Peyer's patch (tissue), 4 donors: ENCODE data around the gene KCTD13. TPM values are rescaled to one million over a fixed set of nuclear protein-coding genes. Genes with fewer than 3 reads are reported as not detected.
A peak's percentile ranks its signal among the peaks of the same experiment; 100 is the strongest.

ENCODE experiments used
- DNase-seq, 3 donors: peaks; one replicate each; pipeline ENCODE4 v3.0.0-alpha.2; 2017 to 2019
- H3K27ac ChIP-seq, 4 donors: fragments of 200-600 bp; sonication (generic); one replicate each; pipeline ENCODE4 v1.5.1; 2016 to 2019
- H3K27me3 ChIP-seq, 2 donors: fragments of 200-600 bp; sonication (generic); one replicate each; pipeline ENCODE4 v1.5.1; 2019
- H3K36me3 ChIP-seq, 3 donors: fragments of 200-600 bp; sonication (generic); one replicate each; pipeline ENCODE4 v1.5.1; 2016 to 2019
- H3K4me1 ChIP-seq, 4 donors: fragments of 200-600 bp; sonication (generic); one replicate each; pipeline ENCODE4 v1.5.1; 2016 to 2019
- H3K4me3 ChIP-seq, 4 donors: fragments of 200-600 bp; sonication (generic); 1 replicate in 3 of 4; 2 replicates in 1 of 4; pipeline ENCODE4 v1.5.1; 2016 to 2019; ENCODE audit warnings: mild to moderate bottlenecking in 1 of 4
- H3K9me3 ChIP-seq, 4 donors: fragments of 200-600 bp; sonication (generic); one replicate each; pipeline ENCODE4 v1.5.1; 2016 to 2019; ENCODE audit warnings: mild to moderate bottlenecking in 1 of 4
- POLR2A ChIP-seq, 2 donors: fragments of 450-650 bp; IDR thresholded peaks; one replicate each; pipeline ENCODE4 v1.5.1; 2017; ENCODE audit warnings: antibody characterized with exemption in 2 of 2, mild to moderate bottlenecking in 2 of 2, moderate library complexity in 2 of 2
- total RNA-seq, 4 donors: library from RNA; depleted of rRNA; stranded (reverse); fragments of >200 nt; gene quantifications; one replicate each; pipeline ENCODE4 v1.1.0, GENCODE V29; 2016
- TF ChIP-seq, protein P1 (sequence below), 6 experiments: fragments of 450-650 bp in 4 of 6; fragments of 200-600 bp in 2 of 6; sonication (generic) in 1 of 6; IDR thresholded peaks; one replicate each; pipeline ENCODE4 v1.5.1; 2017 to 2019; ENCODE audit warnings: antibody characterized with exemption in 6 of 6, mild to moderate bottlenecking in 3 of 6, moderate library complexity in 1 of 6

KCTD13 gene
- total RNA-seq, 4 donors from 2014 or later = 38.8 to 98.1 (median 48.7) TPM

DNA sequence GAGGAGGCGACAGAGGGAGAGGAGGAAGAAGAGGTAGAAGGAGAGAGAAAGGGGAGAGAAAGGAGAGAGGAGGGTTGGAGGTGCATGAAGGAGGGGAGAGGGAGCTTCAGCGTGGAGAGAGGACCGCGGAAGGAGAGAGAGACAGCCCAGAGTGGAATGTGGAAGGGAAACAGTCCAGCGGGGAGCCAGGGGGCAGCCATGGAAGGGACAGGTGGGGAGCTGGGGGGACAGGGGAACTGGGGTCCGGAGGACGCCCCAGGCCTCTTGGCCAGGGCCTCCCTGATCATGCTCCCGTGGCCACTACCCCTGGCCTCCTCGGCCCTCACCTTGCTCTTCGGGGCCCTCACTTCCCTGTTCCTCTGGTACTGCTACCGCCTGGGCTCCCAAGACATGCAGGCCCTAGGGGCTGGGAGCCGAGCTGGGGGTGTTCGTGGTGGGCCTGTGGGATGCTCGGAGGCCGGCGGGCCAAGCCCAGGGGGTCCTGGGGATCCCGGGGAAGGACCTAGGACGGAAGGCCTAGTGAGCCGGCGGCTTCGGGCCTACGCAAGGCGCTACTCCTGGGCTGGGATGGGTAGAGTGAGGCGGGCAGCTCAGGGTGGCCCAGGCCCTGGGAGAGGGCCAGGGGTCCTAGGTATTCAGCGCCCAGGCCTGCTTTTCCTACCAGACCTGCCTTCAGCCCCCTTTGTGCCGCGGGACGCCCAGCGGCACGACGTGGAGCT is 25.0 kb downstream of the KCTD13 start:
- H3K4me1 ChIP-seq = peaks cover 0 to 21% (median 3%) of the 10 kb centered on the region in 4 donors
- no peak for TF ChIP-seq POLR2A (IDR thresholded peaks at IDR 0.05)
- TF ChIP-seq, protein P1, sequence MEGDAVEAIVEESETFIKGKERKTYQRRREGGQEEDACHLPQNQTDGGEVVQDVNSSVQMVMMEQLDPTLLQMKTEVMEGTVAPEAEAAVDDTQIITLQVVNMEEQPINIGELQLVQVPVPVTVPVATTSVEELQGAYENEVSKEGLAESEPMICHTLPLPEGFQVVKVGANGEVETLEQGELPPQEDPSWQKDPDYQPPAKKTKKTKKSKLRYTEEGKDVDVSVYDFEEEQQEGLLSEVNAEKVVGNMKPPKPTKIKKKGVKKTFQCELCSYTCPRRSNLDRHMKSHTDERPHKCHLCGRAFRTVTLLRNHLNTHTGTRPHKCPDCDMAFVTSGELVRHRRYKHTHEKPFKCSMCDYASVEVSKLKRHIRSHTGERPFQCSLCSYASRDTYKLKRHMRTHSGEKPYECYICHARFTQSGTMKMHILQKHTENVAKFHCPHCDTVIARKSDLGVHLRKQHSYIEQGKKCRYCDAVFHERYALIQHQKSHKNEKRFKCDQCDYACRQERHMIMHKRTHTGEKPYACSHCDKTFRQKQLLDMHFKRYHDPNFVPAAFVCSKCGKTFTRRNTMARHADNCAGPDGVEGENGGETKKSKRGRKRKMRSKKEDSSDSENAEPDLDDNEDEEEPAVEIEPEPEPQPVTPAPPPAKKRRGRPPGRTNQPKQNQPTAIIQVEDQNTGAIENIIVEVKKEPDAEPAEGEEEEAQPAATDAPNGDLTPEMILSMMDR (IDR thresholded peaks at IDR 0.05) = no peak
- H3K4me3 ChIP-seq = peak overlapping the region in 2 of 4 donors; percentile 78 to 85
- DNase-seq = no peak
- H3K9me3 ChIP-seq = no peaks in the 10 kb centered on the region
- H3K36me3 ChIP-seq = no peaks in the 10 kb centered on the region
- H3K27me3 ChIP-seq = no peaks in the 10 kb centered on the region
- no peak overlapping the region for H3K27ac ChIP-seq

DNA sequence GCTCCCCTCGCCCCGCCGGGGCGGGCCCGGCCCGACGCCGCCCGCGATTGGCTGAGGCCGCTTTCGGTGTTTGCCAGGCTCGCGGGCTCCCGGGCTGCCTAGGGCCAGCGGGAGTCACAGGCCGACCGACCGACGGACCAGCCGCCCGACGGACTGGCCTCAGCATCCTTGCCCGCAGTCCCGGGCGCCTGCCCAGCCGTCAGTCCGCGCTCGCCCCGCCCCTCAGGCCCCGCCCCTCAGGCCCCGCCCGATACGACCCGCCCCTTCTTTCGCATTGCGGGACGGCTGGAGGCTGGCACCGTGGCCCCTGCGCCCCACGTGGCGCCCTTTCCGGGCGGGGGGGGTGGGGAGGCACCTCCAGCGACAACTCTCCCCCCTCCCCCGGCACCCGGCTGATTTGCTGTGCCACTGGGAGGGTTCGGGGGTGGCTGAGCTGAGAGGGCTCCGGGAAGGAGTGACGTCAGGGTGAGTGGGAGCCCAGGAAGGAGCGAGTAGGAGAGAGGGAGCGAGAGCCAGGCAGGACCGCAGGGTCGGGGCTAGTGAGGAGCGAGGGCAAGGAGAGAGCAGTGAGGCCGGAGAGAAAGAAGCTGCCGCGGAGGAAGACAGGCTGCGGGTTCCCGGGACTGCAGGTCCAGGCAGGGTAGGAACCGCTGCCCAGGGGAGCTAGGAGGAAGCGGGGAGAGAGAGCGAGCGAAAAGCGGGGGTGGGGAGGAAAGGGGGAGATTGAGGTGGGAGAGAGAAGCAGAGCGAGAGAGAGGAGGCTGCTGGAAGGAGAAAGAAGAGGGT is 25.7 kb downstream of the KCTD13 start, which contains the start of gene ASPHD1:
Gene ASPHD1 (plus strand): TSS at position 387 of the 786 bp plus-strand sequence. CDS start 484 bp downstream, outside the sequence.
- peak; percentile 35 to 89 (median 56) for DNase-seq
- TF ChIP-seq, protein P1 (IDR thresholded peaks at IDR 0.05) = no peak
- TF ChIP-seq POLR2A (IDR thresholded peaks at IDR 0.05) = no peak
- Histone ChIP-seq H3K4me3 (peak within 1 kb of the TSS; percentile 55 to 85 (median 72)), H3K9me3 (no peaks in the 10 kb centered on the region), H3K4me1 (peaks cover 0 to 21% (median 3%) of the 10 kb centered on the region in 4 donors), H3K36me3 (no peaks in the 10 kb centered on the region), H3K27ac (peak within 1 kb of the TSS in 2 of 4 donors; percentile 63 to 71), H3K27me3 (no peaks in the 10 kb centered on the region)

DNA sequence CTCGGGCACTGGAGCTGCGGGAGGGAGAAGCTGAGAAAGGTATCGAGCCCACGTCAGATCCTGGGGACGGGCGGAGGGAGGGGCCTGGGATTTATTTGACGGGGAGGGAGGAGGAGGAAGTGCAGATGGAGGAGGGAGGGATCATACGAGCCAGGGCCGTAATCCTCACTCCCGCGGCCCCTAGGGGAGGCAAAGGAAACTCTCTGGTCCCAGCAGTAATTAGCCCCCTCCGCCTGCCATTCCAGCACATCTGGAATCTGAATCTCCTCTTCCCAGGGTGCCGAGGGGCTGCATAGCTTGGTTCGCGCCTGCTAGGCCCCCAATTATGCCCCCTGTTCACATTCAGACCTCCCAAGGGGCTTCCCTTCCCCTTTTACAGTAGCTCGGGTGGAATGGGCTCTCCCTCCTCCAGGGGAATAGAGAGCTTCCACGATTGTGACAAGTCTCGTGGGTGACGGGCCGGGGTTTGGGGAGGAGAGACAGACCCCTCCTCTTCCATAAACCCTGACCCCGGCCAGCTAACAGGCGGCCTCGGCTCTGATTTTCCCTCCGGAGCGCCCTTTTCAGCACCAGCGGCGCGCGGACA is 26.4 kb downstream of the KCTD13 start, which contains the start of gene SEZ6L2:
Gene SEZ6L2 (minus strand): TSS at position 35 of the 586 bp plus-strand sequence. CDS start 531 bp downstream, outside the sequence.
- peak in 2 of 3 donors; percentile 79 to 83 for DNase-seq
- Histone ChIP-seq H3K27ac (peak within 1 kb of the TSS in 2 of 4 donors; percentile 63 to 71), H3K4me1 (peaks cover 0 to 21% (median 3%) of the 10 kb centered on the region in 4 donors), H3K27me3 (no peaks in the 10 kb centered on the region), H3K36me3 (no peaks in the 10 kb centered on the region), H3K4me3 (peak within 1 kb of the TSS; percentile 55 to 85 (median 72)), H3K9me3 (no peaks in the 10 kb centered on the region)
- peak; percentile 7 to 15 for TF ChIP-seq POLR2A (IDR thresholded peaks at IDR 0.05)
- TF ChIP-seq, protein P1 (IDR thresholded peaks at IDR 0.05) = peak in 3 of 6 experiments; percentile 39 to 42 (median 39)

DNA sequence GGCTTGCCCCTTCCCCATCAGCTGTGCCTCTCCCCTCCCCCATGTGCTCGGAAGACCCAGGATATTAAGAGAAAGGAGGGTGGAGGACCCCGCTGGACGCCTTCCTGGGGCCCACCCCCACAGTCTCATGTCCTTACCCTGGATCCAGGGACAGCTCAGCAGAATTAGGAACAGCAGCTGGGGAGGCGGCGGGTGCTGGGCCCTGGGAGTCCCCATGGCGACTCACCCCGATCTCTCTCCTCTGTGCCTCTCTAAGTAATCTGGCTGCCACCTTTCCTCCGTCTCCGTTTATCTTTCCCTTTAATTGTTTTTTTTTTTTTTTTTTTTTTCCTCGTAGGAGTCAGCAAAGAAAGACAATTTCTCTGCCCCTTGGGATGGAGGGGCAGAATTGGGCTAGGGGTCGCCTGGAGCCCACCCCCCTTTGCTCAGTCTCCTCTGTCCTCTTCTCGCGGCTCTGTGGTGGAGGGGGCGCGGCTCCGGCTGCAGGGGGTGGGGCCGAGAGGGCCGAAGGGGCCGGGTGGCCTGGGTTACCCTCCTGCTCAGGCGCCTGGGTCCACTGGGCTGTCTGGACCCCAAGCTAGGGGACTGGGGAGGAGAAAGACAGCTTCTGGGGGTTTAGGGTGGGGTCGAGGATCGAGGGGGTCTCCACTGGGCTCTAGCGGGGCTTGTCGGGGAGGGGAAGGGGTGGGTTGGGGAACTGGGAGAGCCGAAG is 27.1 kb downstream of the KCTD13 start:
- Histone ChIP-seq H3K27ac (peak overlapping the region in 2 of 4 donors; percentile 63 to 71), H3K4me1 (peaks cover 0 to 21% (median 3%) of the 10 kb centered on the region in 4 donors), H3K36me3 (no peaks in the 10 kb centered on the region), H3K9me3 (no peaks in the 10 kb centered on the region), H3K27me3 (no peaks in the 10 kb centered on the region), H3K4me3 (peak overlapping the region in 3 of 4 donors; percentile 3 to 85 (median 78))
- no peak for TF ChIP-seq POLR2A (IDR thresholded peaks at IDR 0.05)
- TF ChIP-seq, protein P1 (IDR thresholded peaks at IDR 0.05) = no peak
- no peak for DNase-seq
